ENCODE results near the gene PIGU. TPM values are rescaled to one million over a fixed set of nuclear protein-coding genes. Genes with fewer than 3 reads are reported as not detected.

Gene PIGU
- total and polyA plus RNA-seq, 2 of the 13 experiments (the other 11 are each of a cell fraction or from before 2014, with no cell fraction given) = 45.5 to 231 TPM

GRCh38 chr20:34708621-34709043 is 31.7 kb upstream of the PIGU start:
- H3K9ac ChIP-seq (ENCODE audit: insufficient read depth, low read depth, low read length) = no peak overlapping the region
- peaks cover 15% of the 10 kb centered on the region for H3K79me2 ChIP-seq (ENCODE audit: insufficient read depth, low read length)
- H2AFZ ChIP-seq (ENCODE audit: low read length) = no peak overlapping the region
- H3K36me3 ChIP-seq (replicated peaks in 1 of 2; ENCODE audit: control insufficient read depth in 1 of 2, insufficient read depth in 2 of 2, low read length in 2 of 2) = peaks cover 0 to 2% of the 10 kb centered on the region in 2 experiments; a peak in 3 of 5 replicates
- H4K20me1 ChIP-seq (ENCODE audit: insufficient read depth, low read length) = no peaks in the 10 kb centered on the region
- FAIRE-seq = no peak
- no peaks in the 10 kb centered on the region for H3K9me3 ChIP-seq (ENCODE audit: low read length)
- whole genome bisulfite sequencing (ENCODE audit: low lambda C conversion rate) = 85% methylated on average over 22 of the region's 22 CpGs
- H3K4me2 ChIP-seq (ENCODE audit: low read depth, low read length) = no peak overlapping the region
- DNase-seq (ENCODE audit: low spot score) = no peak
- H3K4me3 ChIP-seq (replicated peaks in 1 of 3; ENCODE audit: insufficient read depth in 1 of 3, low read depth in 2 of 3, low read length in 3 of 3) = no peak overlapping the region
- H3K27me3 ChIP-seq (ENCODE audit: control insufficient read depth in 1 of 2, insufficient read depth in 2 of 2, low read length in 2 of 2) = no peaks in the 10 kb centered on the region; a peak in 1 of 5 replicates
- in situ Hi-C loops (cut with HindIII; ENCODE audit: extremely low pct_ligation_motif_present, low pct_unique_long_range_greater_than_20kb) (loop anchor here (10.0 kb wide), 1 partner anchor 404 kb away; the partner anchor contains the start of gene AHCY), intact Hi-C loops (cut with micrococcal nuclease; ENCODE audit: unreplicated experiment) (loop anchor here (5.0 to 10.0 kb wide), 3 partner anchors 56 to 171 kb away; no protein-coding TSS in a partner anchor)
- ATAC-seq = no peak
- H3K4me1 ChIP-seq (ENCODE audit: insufficient read depth, low read length) = peaks cover 72% of the 10 kb centered on the region
- CTCF ChIA-PET (ENCODE audit: low intra/inter-chr PET ratio, low total read pairs) = interaction anchor here (1.2 kb wide), 2 partner anchors 170 kb away, joined by 3 to 4 read pairs; no protein-coding TSS in a partner anchor
- peak overlapping the region; percentile 92 for H3K27ac ChIP-seq (ENCODE audit: extremely low read length, insufficient read depth, low read length)
- POLR2A ChIA-PET = interaction anchor here (1.5 to 7.9 kb wide), 3 partner anchors 11 to 31 kb away, joined by 3 to 168 read pairs (median 7); partner anchors contain the start of gene PIGU
- no TSS peak for BruUV-seq (replicated peaks)
- TF ChIP-seq ZFP36L2 (CRISPR knock-in tag; IDR thresholded peaks at IDR 0.05) (no peak), ZFAT (CRISPR knock-in tag; conservative IDR thresholded peaks at IDR 0.05) (no peak), STAG1 (CRISPR knock-in tag; IDR thresholded peaks at IDR 0.05) (peak; percentile 67), ZNF720 (CRISPR knock-in tag; IDR thresholded peaks at IDR 0.05) (no peak), ZNF816 (CRISPR knock-in tag; IDR thresholded peaks at IDR 0.05; ENCODE audit: borderline replicate concordance) (no peak), HOXA3 (CRISPR knock-in tag; IDR thresholded peaks at IDR 0.05) (0 out of 2 replicates have a peak, but pooled peaks have one; percentile 1), ZNF552 (CRISPR knock-in tag; IDR thresholded peaks at IDR 0.05; ENCODE audit: borderline replicate concordance) (no peak), TP53 (CRISPR knock-in tag; conservative IDR thresholded peaks at IDR 0.05) (no peak), ZNF333 (CRISPR knock-in tag; IDR thresholded peaks at IDR 0.05; ENCODE audit: borderline replicate concordance) (no peak), NR2C2 (CRISPR knock-in tag; IDR thresholded peaks at IDR 0.05; ENCODE audit: borderline replicate concordance) (no peak), POLR2G (IDR thresholded peaks at IDR 0.05; ENCODE audit: low read depth, low read length) (0 out of 2 replicates have a peak, but pooled peaks have one; percentile 17), ZBTB33 (CRISPR knock-in tag; IDR thresholded peaks at IDR 0.05) (peak; percentile 68), ZNF256 (CRISPR knock-in tag; conservative IDR thresholded peaks at IDR 0.05) (no peak), YEATS4 (CRISPR knock-in tag; IDR thresholded peaks at IDR 0.05; ENCODE audit: borderline replicate concordance) (no peak), FOXP4 (CRISPR knock-in tag; IDR thresholded peaks at IDR 0.05) (no peak), NFIB (CRISPR knock-in tag; IDR thresholded peaks at IDR 0.05; ENCODE audit: borderline replicate concordance) (no peak), ATF6 (CRISPR knock-in tag; conservative IDR thresholded peaks at IDR 0.05) (no peak)
- TF ChIP-seq, protein P1, sequence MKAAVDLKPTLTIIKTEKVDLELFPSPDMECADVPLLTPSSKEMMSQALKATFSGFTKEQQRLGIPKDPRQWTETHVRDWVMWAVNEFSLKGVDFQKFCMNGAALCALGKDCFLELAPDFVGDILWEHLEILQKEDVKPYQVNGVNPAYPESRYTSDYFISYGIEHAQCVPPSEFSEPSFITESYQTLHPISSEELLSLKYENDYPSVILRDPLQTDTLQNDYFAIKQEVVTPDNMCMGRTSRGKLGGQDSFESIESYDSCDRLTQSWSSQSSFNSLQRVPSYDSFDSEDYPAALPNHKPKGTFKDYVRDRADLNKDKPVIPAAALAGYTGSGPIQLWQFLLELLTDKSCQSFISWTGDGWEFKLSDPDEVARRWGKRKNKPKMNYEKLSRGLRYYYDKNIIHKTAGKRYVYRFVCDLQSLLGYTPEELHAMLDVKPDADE (CRISPR knock-in tag; IDR thresholded peaks at IDR 0.05) = no peak
